Testis (tissue), 2 donors: ENCODE results near the gene POFUT1.

Experiments
- POLR2A ChIP-seq: fragments of 450-650 bp; IDR thresholded peaks from one replicate; pipeline ENCODE4 v1.6.1; 2017; ENCODE audit warnings: antibody characterized with exemption, mild to moderate bottlenecking, moderate library complexity
- TF ChIP-seq, protein P1 (sequence below), 3 experiments: fragments of 450-650 bp in 2 of 3; fragments of 200-600 bp in 1 of 3; sonication (generic) in 1 of 3; IDR thresholded peaks; one replicate each; pipeline ENCODE4 v1.5.1; 2016 to 2019; ENCODE audit warnings: antibody characterized with exemption in 3 of 3, mild to moderate bottlenecking in 2 of 3, moderate library complexity in 1 of 3

DNA sequence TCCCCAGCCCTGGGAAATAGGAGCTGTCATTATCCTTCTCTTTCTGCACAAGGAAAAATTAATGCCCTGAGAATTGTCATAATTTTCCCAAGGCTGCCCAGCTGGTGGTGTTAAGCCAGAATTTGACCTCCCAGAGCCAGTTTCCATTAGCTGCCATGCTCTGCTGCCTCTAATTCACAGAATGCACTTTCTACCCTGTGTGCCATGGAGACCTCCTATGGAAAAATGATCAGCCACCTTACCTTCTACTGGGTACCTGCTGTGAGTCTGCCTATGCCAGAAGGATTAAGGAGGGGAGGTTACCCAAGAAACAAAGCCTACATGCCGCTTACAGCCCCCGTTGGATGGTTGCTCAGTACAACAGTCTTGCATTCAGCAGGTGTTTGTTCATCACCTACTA lies 29.1 kb downstream of the POFUT1 start:
- TF ChIP-seq, protein P1, sequence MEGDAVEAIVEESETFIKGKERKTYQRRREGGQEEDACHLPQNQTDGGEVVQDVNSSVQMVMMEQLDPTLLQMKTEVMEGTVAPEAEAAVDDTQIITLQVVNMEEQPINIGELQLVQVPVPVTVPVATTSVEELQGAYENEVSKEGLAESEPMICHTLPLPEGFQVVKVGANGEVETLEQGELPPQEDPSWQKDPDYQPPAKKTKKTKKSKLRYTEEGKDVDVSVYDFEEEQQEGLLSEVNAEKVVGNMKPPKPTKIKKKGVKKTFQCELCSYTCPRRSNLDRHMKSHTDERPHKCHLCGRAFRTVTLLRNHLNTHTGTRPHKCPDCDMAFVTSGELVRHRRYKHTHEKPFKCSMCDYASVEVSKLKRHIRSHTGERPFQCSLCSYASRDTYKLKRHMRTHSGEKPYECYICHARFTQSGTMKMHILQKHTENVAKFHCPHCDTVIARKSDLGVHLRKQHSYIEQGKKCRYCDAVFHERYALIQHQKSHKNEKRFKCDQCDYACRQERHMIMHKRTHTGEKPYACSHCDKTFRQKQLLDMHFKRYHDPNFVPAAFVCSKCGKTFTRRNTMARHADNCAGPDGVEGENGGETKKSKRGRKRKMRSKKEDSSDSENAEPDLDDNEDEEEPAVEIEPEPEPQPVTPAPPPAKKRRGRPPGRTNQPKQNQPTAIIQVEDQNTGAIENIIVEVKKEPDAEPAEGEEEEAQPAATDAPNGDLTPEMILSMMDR (IDR thresholded peaks at IDR 0.05): no peak
- TF ChIP-seq POLR2A: no peak
